K562 (cell line): Measurements from ENCODE around the gene ARAP1. TPM values are rescaled to one million over a fixed set of nuclear protein-coding genes. Genes with fewer than 3 reads are reported as not detected.
A peak's percentile ranks its signal among the peaks of the same experiment; 100 is the strongest.

Source experiments
- CBFA2T2 ChIP-seq: fragments of 450-650 bp; conservative IDR thresholded peaks from 2 replicates; pipeline ENCODE4 v1.6.1; 2017; ENCODE audit warnings: mild to moderate bottlenecking
- E2F6 ChIP-seq, 2 experiments: IDR thresholded peaks; 2 replicates each; pipeline ENCODE4 v1.6.1; 2011; ENCODE audit warnings: borderline replicate concordance in 1 of 2, control low read depth in 1 of 2, low read depth in 1 of 2, low read length in 1 of 2, mild to moderate bottlenecking in 1 of 2, mixed read lengths in 1 of 2, moderate library complexity in 1 of 2; ENCODE audit not compliant: insufficient read depth in 1 of 2, insufficient read length in 1 of 2, poor library complexity in 1 of 2, severe bottlenecking in 1 of 2; ENCODE audit errors: extremely low read depth in 1 of 2
- GABPA ChIP-seq: fragments of 200-800 bp; sonication (Bioruptor generic); conservative IDR thresholded peaks from 2 replicates; pipeline ENCODE4 v1.6.1; 2016; ENCODE audit warnings: low read depth, missing genetic modification characterization, missing compliant biosample characterization
- HMGXB4 ChIP-seq: sonication (generic); formaldehyde crosslinking; IDR thresholded peaks from 2 replicates; pipeline ENCODE4 v1.8.1; 2023; ENCODE audit warnings: mild to moderate bottlenecking, missing genetic modification reagents
- KLF6 ChIP-seq: fragments of 250-450 bp; sonication (Bioruptor Pico); IDR thresholded peaks from 2 replicates; pipeline ENCODE4 v1.4.0; 2020; ENCODE audit warnings: mild to moderate bottlenecking, moderate library complexity, borderline replicate concordance
- MLX ChIP-seq, 2 experiments: fragments of 450-650 bp in 1 of 2; sonication (generic) in 1 of 2; formaldehyde crosslinking; conservative IDR thresholded peaks; 2 replicates each; pipeline versions ENCODE4 v1.4.0 to v1.8.1; 2020 to 2022; ENCODE audit warnings: mild to moderate bottlenecking in 1 of 2, missing genetic modification reagents in 1 of 2
- NR0B1 ChIP-seq: fragments of 450-650 bp; IDR thresholded peaks from one replicate; pipeline ENCODE4 v1.6.1; 2018; ENCODE audit warnings: mild to moderate bottlenecking, moderate library complexity; ENCODE audit not compliant: partially characterized antibody
- SOX6 ChIP-seq: fragments of 450-650 bp; IDR thresholded peaks from 2 replicates; pipeline ENCODE4 v1.6.1; 2014; ENCODE audit warnings: mild to moderate bottlenecking
- TAF1 ChIP-seq: IDR thresholded peaks from 2 replicates; pipeline ENCODE4 v1.6.1; 2011; ENCODE audit warnings: mild to moderate bottlenecking, low read length, moderate library complexity; ENCODE audit not compliant: insufficient read depth, control insufficient read depth, severe bottlenecking; ENCODE audit errors: extremely low read depth
- TARDBP ChIP-seq: fragments of 450-650 bp; IDR thresholded peaks from 2 replicates; pipeline ENCODE4 v1.6.1; 2016
- ZBED1 ChIP-seq: IDR thresholded peaks from 2 replicates; pipeline ENCODE4 v1.6.1; 2014
- ZBTB11 ChIP-seq, 3 experiments: fragments of 200-800 bp in 1 of 3; fragments of 250-450 bp in 1 of 3; fragments of 450-650 bp in 1 of 3; sonication (Bioruptor Pico) in 1 of 3; sonication (Bioruptor generic) in 1 of 3; formaldehyde crosslinking in 1 of 3; IDR thresholded peaks; 2 replicates each; pipeline versions ENCODE4 v1.6.1 to v1.8.0; 2016 to 2022; ENCODE audit warnings: mild to moderate bottlenecking in 2 of 3, missing genetic modification characterization in 2 of 3, missing compliant biosample characterization in 1 of 3, moderate library complexity in 1 of 3
- ZNF121 ChIP-seq: sonication (generic); formaldehyde crosslinking; conservative IDR thresholded peaks from 2 replicates; pipeline ENCODE4 v1.8.0; 2022; ENCODE audit warnings: missing genetic modification reagents
- ZNF740 ChIP-seq, 3 experiments: fragments of 200-800 bp in 1 of 3; sonication (Bioruptor generic) in 1 of 3; sonication (generic) in 1 of 3; formaldehyde crosslinking in 1 of 3; IDR thresholded peaks; 2 replicates each; pipeline versions ENCODE4 v1.6.1 to v1.8.0; 2016 to 2022; ENCODE audit warnings: mild to moderate bottlenecking in 2 of 3, missing compliant biosample characterization in 2 of 3, missing genetic modification characterization in 2 of 3, missing genetic modification reagents in 1 of 3
- polyA plus RNA-seq, 8 experiments: library from polyadenylated mRNA; depleted of rRNA in 4 of 8; stranded (reverse) in 5 of 8; unstranded in 3 of 8; fragments of >200 nt; fragmentation: Nextera tagmentation in 2 of 8; fragmentation: Illumina TruSeq in 1 of 8; extraction: Ambion mirVana in 2 of 8; extraction: Trizol in 1 of 8; gene quantifications; 2 replicates each; pipeline versions ENCODE4 v1.2.1 to v1.2.3, GENCODE V29; 2011 to 2014; ENCODE audit warnings: inconsistent platforms in 1 of 8, missing spikeins in 1 of 8
- total RNA-seq, 7 experiments: library from RNA; depleted of rRNA in 6 of 7; stranded (reverse); fragments of >200 nt in 6 of 7; fragmentation: Illumina TruSeq in 2 of 7; extraction: Trizol in 2 of 7; gene quantifications; 2 replicates each; pipeline versions ENCODE4 v1.2.1 to v1.2.3, GENCODE V29; 2011 to 2021; ENCODE audit warnings: low replicate concordance in 1 of 7

ARAP1 gene
- total and polyA plus RNA-seq, 9 of the 15 experiments (the other 6 are each of a cell fraction or from before 2014, with no cell fraction given): 0.23 to 67.0 (median 24.6) TPM

GRCh38 chr11:72752088-72752914, at the start of gene ARAP1 (continued):
- TF ChIP-seq GABPA (tag) (peak; percentile 66), TARDBP (0 out of 2 replicates have a peak, but pooled peaks have one; percentile 43), CBFA2T2 (peak; percentile 58), E2F6 (IDR thresholded peaks at IDR 0.05; ENCODE audit: borderline replicate concordance in 1 of 2, extremely low read depth in 1 of 2, insufficient read depth in 1 of 2, insufficient read length in 1 of 2, low read depth in 1 of 2, low read length in 1 of 2, poor library complexity in 1 of 2, severe bottlenecking in 1 of 2) (peak in 1 of 2 experiments; percentile 60), ZNF740 (CRISPR knock-in tag; IDR thresholded peaks at IDR 0.05) (peak; percentile 23; the same call in 1 of the 2 replicates), ZNF740 (tag; IDR thresholded peaks at IDR 0.05) (peak in 1 of 2 experiments; percentile 61; a peak in 1 of 4 replicates), ZBTB11 (CRISPR knock-in tag; IDR thresholded peaks at IDR 0.05) (0 out of 6 replicates have a peak, but pooled peaks of 1 of the 3 experiments have one; percentile 43), ZNF121 (CRISPR knock-in tag) (peak; percentile 93), HMGXB4 (CRISPR knock-in tag) (0 out of 2 replicates have a peak, but pooled peaks have one; percentile 29), MLX (CRISPR knock-in tag; conservative IDR thresholded peaks at IDR 0.05) (no peak), TAF1 (peak; percentile 37), ZBED1 (no peak), NR0B1 (no peak), SOX6 (no peak), KLF6 (CRISPR knock-in tag) (peak; percentile 62; the same call in 1 of the 2 replicates)
